Measurements from ENCODE around the gene PPP1R9A.

PPP1R9A gene

GRCh38 chr7:94907026-94907810 lies at the start of gene PPP1R9A:
PPP1R9A (plus strand) TSS chr7:94907594; CDS start chr7:94910114, 2,520 bp downstream.
- Mint-ChIP-seq H3K36me3 (ENCODE audit: low read depth) (no peaks in the 10 kb centered on the region), H3K27ac (no peak within 1 kb of the TSS), H3K9me3 (no peaks in the 10 kb centered on the region), H3K4me1 (ENCODE audit: low read depth) (peaks cover 8% of the 10 kb centered on the region), H3K27me3 (peaks cover 60% of the 10 kb centered on the region), H3K4me3 (peak within 1 kb of the TSS; percentile 23)
- DNase-seq, result no peak

- Mint-ChIP-seq H3K36me3 (ENCODE audit: low read depth) (no peaks in the 10 kb centered on the region), H3K4me3 (no peak overlapping the region), H3K4me1 (ENCODE audit: low read depth) (no peaks in the 10 kb centered on the region), H3K27me3 (peaks cover 2% of the 10 kb centered on the region), H3K9me3 (no peaks in the 10 kb centered on the region), H3K27ac (no peak overlapping the region)
- no peak for DNase-seq
Observed at GRCh38 chr7:94871132-94871531, 36.3 kb upstream of the PPP1R9A start.

GRCh38 chr7:94873239-94873638 lies 34.2 kb upstream of the PPP1R9A start:
- Mint-ChIP-seq H3K27me3 (peaks cover 2% of the 10 kb centered on the region), H3K36me3 (ENCODE audit: low read depth) (no peaks in the 10 kb centered on the region), H3K4me3 (no peak overlapping the region), H3K4me1 (ENCODE audit: low read depth) (no peaks in the 10 kb centered on the region), H3K9me3 (peaks cover 8% of the 10 kb centered on the region), H3K27ac (no peak overlapping the region)
- no peak for DNase-seq

DNA sequence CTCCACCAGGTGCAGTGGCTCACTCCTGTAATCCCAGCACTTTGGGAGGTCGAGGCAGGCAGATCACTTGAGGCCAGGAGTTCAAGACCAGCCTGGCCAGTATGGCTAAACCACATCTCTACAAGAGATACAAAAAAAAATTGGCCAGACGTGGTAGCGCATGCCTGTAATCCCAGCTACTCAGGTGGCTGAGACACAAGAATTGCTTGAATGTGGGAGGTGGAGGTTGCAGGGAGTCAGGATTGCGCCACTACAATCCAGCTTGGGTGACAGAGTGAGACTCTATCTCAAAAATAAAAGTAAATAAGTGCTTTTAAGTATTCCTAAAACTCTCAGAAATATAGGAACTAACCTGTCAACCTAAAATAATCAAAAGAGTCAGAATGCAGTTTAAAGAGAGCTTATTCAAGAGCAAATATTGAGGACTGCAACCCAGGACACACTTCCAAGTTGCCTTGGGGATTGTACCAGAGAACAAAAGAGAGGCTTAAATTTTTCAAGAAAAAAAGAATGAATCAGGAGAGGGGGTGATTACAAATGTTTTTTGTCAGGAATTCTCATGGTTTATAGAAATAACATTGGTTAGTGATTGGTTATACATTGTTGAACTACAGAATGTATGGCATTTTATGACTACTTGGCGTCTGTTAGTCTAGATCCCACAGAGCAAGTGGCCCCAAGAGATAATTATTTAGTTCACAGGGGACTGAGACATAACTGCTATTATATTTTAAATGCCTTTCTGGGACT lies 33.2 kb upstream of the PPP1R9A start:
- H3K4me1 Mint-ChIP-seq (ENCODE audit: low read depth), result no peaks in the 10 kb centered on the region
- no peak overlapping the region for H3K27ac Mint-ChIP-seq
- peaks cover 6% of the 10 kb centered on the region for H3K27me3 Mint-ChIP-seq
- DNase-seq, result no peak
- no peaks in the 10 kb centered on the region for H3K36me3 Mint-ChIP-seq (ENCODE audit: low read depth)
- peaks cover 12% of the 10 kb centered on the region for H3K9me3 Mint-ChIP-seq
- no peak overlapping the region for H3K4me3 Mint-ChIP-seq

GRCh38 chr7:94875201-94875600 lies 32.2 kb upstream of the PPP1R9A start:
- Mint-ChIP-seq H3K27ac (no peak overlapping the region), H3K9me3 (peaks cover 12% of the 10 kb centered on the region), H3K4me1 (ENCODE audit: low read depth) (no peaks in the 10 kb centered on the region), H3K4me3 (no peak overlapping the region), H3K27me3 (peaks cover 6% of the 10 kb centered on the region), H3K36me3 (ENCODE audit: low read depth) (no peaks in the 10 kb centered on the region)
- DNase-seq, result no peak

DNA sequence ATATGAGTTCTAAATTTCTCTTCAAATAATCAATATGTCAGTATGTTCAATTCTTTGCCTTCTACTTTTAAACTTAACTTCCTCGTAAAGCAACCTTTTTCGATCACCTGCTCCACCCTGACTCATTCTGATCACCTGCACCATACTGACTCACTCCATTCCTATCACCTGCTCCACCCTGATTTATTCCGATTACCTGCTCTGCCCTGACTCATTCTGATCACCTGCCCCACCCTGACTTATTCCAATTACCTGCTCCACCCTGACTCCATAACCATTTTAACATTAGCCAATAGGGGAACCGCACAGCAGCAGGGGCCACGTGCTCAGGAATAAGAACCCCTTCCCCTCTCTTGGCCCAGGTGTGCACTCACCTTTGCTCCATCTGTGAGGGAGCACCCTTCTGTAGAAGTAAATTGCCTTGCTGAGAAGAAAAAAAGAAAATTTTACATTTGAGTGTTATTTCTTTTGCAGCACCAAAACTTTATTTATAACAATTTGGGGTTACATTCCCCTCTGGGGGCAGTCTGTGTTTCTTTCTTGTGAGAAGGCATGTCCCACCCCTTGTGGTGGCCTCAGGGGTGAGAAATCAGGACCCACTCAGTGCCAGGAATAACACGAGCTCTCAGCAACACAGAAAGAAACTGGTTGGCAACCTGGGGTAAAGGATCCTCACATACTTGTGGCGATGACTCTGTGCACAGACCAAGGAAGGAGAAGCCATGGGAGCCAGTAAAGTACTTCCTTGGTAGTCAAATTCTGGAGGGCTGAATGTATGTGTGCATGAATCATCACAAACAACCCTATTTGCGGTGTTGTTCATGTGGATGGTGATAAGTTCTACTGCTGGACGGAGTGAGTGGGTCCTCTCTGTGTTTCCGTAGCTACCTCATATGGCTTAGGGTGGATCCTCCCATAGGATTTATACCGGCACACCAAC lies 29.4 kb upstream of the PPP1R9A start:
- Mint-ChIP-seq H3K9me3 (peaks cover 12% of the 10 kb centered on the region), H3K27me3 (peaks cover 6% of the 10 kb centered on the region), H3K36me3 (ENCODE audit: low read depth) (no peaks in the 10 kb centered on the region), H3K4me1 (ENCODE audit: low read depth) (no peaks in the 10 kb centered on the region), H3K4me3 (no peak overlapping the region), H3K27ac (no peak overlapping the region)
- no peak for DNase-seq

- Mint-ChIP-seq H3K4me3 (no peak overlapping the region), H3K27me3 (peaks cover 14% of the 10 kb centered on the region), H3K27ac (no peak overlapping the region), H3K4me1 (ENCODE audit: low read depth) (no peaks in the 10 kb centered on the region), H3K36me3 (ENCODE audit: low read depth) (no peaks in the 10 kb centered on the region), H3K9me3 (peaks cover 5% of the 10 kb centered on the region)
- DNase-seq, result no peak
Observed at GRCh38 chr7:94882891-94883290, 24.5 kb upstream of the PPP1R9A start.

GRCh38 chr7:94883616-94884015 lies 23.8 kb upstream of the PPP1R9A start:
- Mint-ChIP-seq H3K27ac (no peak overlapping the region), H3K9me3 (no peaks in the 10 kb centered on the region), H3K4me1 (ENCODE audit: low read depth) (no peaks in the 10 kb centered on the region), H3K36me3 (ENCODE audit: low read depth) (no peaks in the 10 kb centered on the region), H3K27me3 (peaks cover 10% of the 10 kb centered on the region), H3K4me3 (no peak overlapping the region)
- DNase-seq, result no peak

GRCh38 chr7:94888551-94888950 lies 18.8 kb upstream of the PPP1R9A start:
- H3K27ac Mint-ChIP-seq, result no peak overlapping the region
- H3K4me3 Mint-ChIP-seq, result no peak overlapping the region
- H3K27me3 Mint-ChIP-seq, result peaks cover 10% of the 10 kb centered on the region
- no peaks in the 10 kb centered on the region for H3K9me3 Mint-ChIP-seq
- no peak for DNase-seq
- H3K36me3 Mint-ChIP-seq (ENCODE audit: low read depth), result no peaks in the 10 kb centered on the region
- H3K4me1 Mint-ChIP-seq (ENCODE audit: low read depth), result no peaks in the 10 kb centered on the region

DNA sequence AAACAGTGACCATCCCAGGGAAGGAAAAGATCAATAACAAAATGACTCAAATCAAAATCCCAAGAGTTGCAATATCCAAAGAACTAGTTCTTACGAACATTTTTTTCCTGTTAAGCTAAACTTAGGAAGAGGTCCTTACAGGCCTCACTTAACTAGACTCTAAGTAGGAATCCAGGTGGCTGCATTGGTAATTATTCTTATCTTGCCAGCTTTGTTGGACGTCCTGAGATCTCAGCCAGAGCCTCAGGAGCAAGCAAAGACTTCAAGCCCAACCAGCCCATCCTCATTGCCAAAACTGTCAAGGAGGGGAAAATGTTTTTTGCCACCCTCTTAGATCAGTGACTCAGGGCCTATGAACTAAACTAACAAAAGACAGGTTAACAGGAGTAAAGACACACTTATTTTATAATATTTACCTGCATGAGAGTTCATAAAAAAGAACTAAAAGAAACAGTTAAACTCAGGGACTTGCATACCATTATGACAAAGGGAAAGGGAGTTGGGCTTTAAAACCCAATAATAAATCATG lies 18.3 kb upstream of the PPP1R9A start:
- H3K4me3 Mint-ChIP-seq, result no peak overlapping the region
- no peak overlapping the region for H3K27ac Mint-ChIP-seq
- H3K4me1 Mint-ChIP-seq (ENCODE audit: low read depth), result no peaks in the 10 kb centered on the region
- no peaks in the 10 kb centered on the region for H3K9me3 Mint-ChIP-seq
- H3K27me3 Mint-ChIP-seq, result peaks cover 10% of the 10 kb centered on the region
- no peak for DNase-seq
- H3K36me3 Mint-ChIP-seq (ENCODE audit: low read depth), result no peaks in the 10 kb centered on the region

- DNase-seq, result no peak
- H3K9me3 Mint-ChIP-seq, result no peaks in the 10 kb centered on the region
- H3K27me3 Mint-ChIP-seq, result peaks cover 6% of the 10 kb centered on the region
- H3K36me3 Mint-ChIP-seq (ENCODE audit: low read depth), result no peaks in the 10 kb centered on the region
- H3K4me3 Mint-ChIP-seq, result no peak overlapping the region
- no peak overlapping the region for H3K27ac Mint-ChIP-seq
- H3K4me1 Mint-ChIP-seq (ENCODE audit: low read depth), result no peaks in the 10 kb centered on the region
Observed at GRCh38 chr7:94890216-94890615, 17.2 kb upstream of the PPP1R9A start.

GRCh38 chr7:94893661-94894060 lies 13.7 kb upstream of the PPP1R9A start:
- H3K4me1 Mint-ChIP-seq (ENCODE audit: low read depth), result no peaks in the 10 kb centered on the region
- DNase-seq, result no peak
- H3K36me3 Mint-ChIP-seq (ENCODE audit: low read depth), result no peaks in the 10 kb centered on the region
- no peak overlapping the region for H3K4me3 Mint-ChIP-seq
- H3K27ac Mint-ChIP-seq, result no peak overlapping the region
- H3K27me3 Mint-ChIP-seq, result no peaks in the 10 kb centered on the region
- H3K9me3 Mint-ChIP-seq, result no peaks in the 10 kb centered on the region

- Mint-ChIP-seq H3K4me3 (no peak overlapping the region), H3K27ac (no peak overlapping the region), H3K27me3 (peaks cover 5% of the 10 kb centered on the region), H3K36me3 (ENCODE audit: low read depth) (no peaks in the 10 kb centered on the region), H3K4me1 (ENCODE audit: low read depth) (no peaks in the 10 kb centered on the region), H3K9me3 (no peaks in the 10 kb centered on the region)
- DNase-seq, result no peak
Observed at GRCh38 chr7:94897541-94897940, 9.9 kb upstream of the PPP1R9A start.

- no peaks in the 10 kb centered on the region for H3K36me3 Mint-ChIP-seq (ENCODE audit: low read depth)
- DNase-seq, result no peak
- H3K9me3 Mint-ChIP-seq, result no peaks in the 10 kb centered on the region
- no peak overlapping the region for H3K4me3 Mint-ChIP-seq
- H3K4me1 Mint-ChIP-seq (ENCODE audit: low read depth), result no peaks in the 10 kb centered on the region
- H3K27ac Mint-ChIP-seq, result no peak overlapping the region
- H3K27me3 Mint-ChIP-seq, result peaks cover 5% of the 10 kb centered on the region
Observed at GRCh38 chr7:94898340-94898739, 9.1 kb upstream of the PPP1R9A start.

All from activated T-cell treated with anti-CD3 and anti-CD28 coated beads, Interleukin-2, amount 50 U/mL, for 24 hours (primary cell).